Hair follicle dermal papilla cell (primary cell): ENCODE results near the gene BZW1. TPM values are rescaled to one million over a fixed set of nuclear protein-coding genes. Genes with fewer than 3 reads are reported as not detected.

Experiments used
- small RNA-seq: library from RNA; depleted of rRNA; stranded (forward); fragments of <200 nt; gene quantifications from one replicate; pipeline ENCODE3, GENCODE V24; 2012
- total RNA-seq: library from RNA; depleted of rRNA; stranded (reverse); fragments of >200 nt; gene quantifications from 2 replicates; pipeline ENCODE4 v1.2.3, GENCODE V29; 2012

The BZW1 gene
- 200 and 287 TPM in 2 replicates for total RNA-seq

GRCh38 chr2:200811333-200812121 is at the start of gene BZW1:
Gene BZW1 (plus strand): TSS chr2:200811910. CDS start chr2:200813218, 1,308 bp downstream.

GRCh38 chr2:200864176-200865034 is 52.7 kb downstream of the BZW1 start, which contains the start of gene CLK1:
Gene CLK1 (minus strand): TSS chr2:200864658. CDS start chr2:200861862, 2,796 bp downstream.

Small RNA genes lying within 50 kb of the gene (small RNA-seq; reads per million reads assigned to genes)
- gene RF00019 (not detected), gene RNA5SP115 (not detected), gene RNU1-133P (4.0 reads per million, percentile 71 among the genes with 10 or more reads in this experiment), gene RNU6-31P (not detected)

Other genes with a start within 250 kb of the BZW1 start
- 49.7 and 81.1 TPM in 2 replicates for gene AOX1, start 225.9 kb upstream of the BZW1 start, total RNA-seq
- gene CLK1, start 52.7 kb downstream of the BZW1 start, total RNA-seq, result 39.1 TPM in 2 replicates
- 19.0 and 40.2 TPM in 2 replicates for gene PPIL3, start 77.2 kb downstream of the BZW1 start, total RNA-seq
- 15.3 and 16.9 TPM in 2 replicates for gene NIF3L1, start 77.5 kb downstream of the BZW1 start, total RNA-seq
- 15.6 and 16.2 TPM in 2 replicates for gene ORC2, start 151.8 kb downstream of the BZW1 start, total RNA-seq